A549 (cell line): Measurements from ENCODE around the gene ZNF564.

Source experiments
- CTCF ChIP-seq: fragments of >200 bp; sonication (Bioruptor Twin); formaldehyde crosslinking; IDR thresholded peaks from 3 replicates; pipeline ENCODE4 v1.5.1; 2016
- ELK1 ChIP-seq: fragments of 150-350 bp; IDR thresholded peaks from 2 replicates; pipeline ENCODE4 v1.6.1; 2014; ENCODE audit warnings: low read depth, mild to moderate bottlenecking, low read length
- JUN ChIP-seq, 2 experiments: fragments of >200 bp; sonication (Bioruptor Twin); formaldehyde crosslinking; IDR thresholded peaks; 2 replicates in 1 of 2; 3 replicates in 1 of 2; pipeline ENCODE4 v1.6.1; 2016 to 2017
- JUNB ChIP-seq: fragments of >200 bp; sonication (Bioruptor Twin); formaldehyde crosslinking; IDR thresholded peaks from 2 replicates; pipeline ENCODE4 v1.6.1; 2016
- KDM5A ChIP-seq: fragments of 200-600 bp; sonication (generic); IDR thresholded peaks from 2 replicates; pipeline ENCODE4 v1.6.1; 2016; ENCODE audit warnings: antibody characterized with exemption, mild to moderate bottlenecking
- MAFK ChIP-seq: fragments of 450-650 bp; IDR thresholded peaks from 2 replicates; pipeline ENCODE4 v1.6.1; 2014; ENCODE audit not compliant: partially characterized antibody
- MYC ChIP-seq: IDR thresholded peaks from 2 replicates; pipeline ENCODE4 v1.6.1; 2012; ENCODE audit warnings: mild to moderate bottlenecking, inconsistent platforms, low read length, improper control_type of control experiment, borderline replicate concordance
- NFE2L2 ChIP-seq: fragments of 150-350 bp; conservative IDR thresholded peaks from 2 replicates; pipeline ENCODE4 v1.6.1; 2014; ENCODE audit warnings: low read length
- PBX3 ChIP-seq: IDR thresholded peaks from 2 replicates; pipeline ENCODE4 v1.6.1; 2012
- POLR2A ChIP-seq: IDR thresholded peaks from 2 replicates; pipeline ENCODE4 v1.6.1; 2012; ENCODE audit warnings: mild to moderate bottlenecking, low read length
- TF ChIP-seq, protein P1 (sequence below): IDR thresholded peaks from 2 replicates; pipeline ENCODE4 v1.6.1; 2012
- TF ChIP-seq, protein P2 (sequence below): fragments of 200-600 bp; sonication (generic); IDR thresholded peaks from 2 replicates; pipeline ENCODE4 v1.6.1; 2016; ENCODE audit warnings: antibody characterized with exemption, mild to moderate bottlenecking, moderate library complexity

DNA sequence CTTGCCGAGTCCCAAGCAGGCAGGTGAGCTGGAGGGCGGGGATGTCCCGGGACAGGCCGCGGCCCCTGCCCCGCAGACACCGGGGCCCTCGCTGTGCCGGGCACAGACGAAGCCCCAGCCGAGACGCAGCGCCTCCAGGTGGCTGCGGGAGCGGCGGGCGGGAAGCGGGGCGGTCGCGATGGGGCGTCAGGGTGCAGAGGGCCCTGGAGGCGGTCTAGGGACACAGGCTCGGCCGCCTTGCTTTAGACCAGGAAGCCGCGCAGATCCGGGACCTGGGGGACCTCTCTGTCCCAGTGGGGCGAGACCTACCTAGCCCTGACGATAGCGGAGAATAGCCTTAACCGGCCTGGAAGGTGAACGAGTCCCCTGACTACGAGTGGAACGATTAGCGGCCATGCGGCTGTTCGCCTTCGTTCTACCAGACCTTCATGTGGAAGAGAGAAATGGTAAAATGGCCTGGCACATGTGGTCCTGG, 4.2 kb upstream of the ZNF564 start:
- TF ChIP-seq CTCF (no peak), JUN (IDR thresholded peaks at IDR 0.05) (no peak), PBX3 (no peak), JUNB (no peak), NFE2L2 (no peak), MAFK (no peak), POLR2A (no peak), KDM5A (no peak), ELK1 (no peak), MYC (no peak)
- TF ChIP-seq, protein P1, sequence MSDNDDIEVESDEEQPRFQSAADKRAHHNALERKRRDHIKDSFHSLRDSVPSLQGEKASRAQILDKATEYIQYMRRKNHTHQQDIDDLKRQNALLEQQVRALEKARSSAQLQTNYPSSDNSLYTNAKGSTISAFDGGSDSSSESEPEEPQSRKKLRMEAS: no peak
- TF ChIP-seq, protein P2, sequence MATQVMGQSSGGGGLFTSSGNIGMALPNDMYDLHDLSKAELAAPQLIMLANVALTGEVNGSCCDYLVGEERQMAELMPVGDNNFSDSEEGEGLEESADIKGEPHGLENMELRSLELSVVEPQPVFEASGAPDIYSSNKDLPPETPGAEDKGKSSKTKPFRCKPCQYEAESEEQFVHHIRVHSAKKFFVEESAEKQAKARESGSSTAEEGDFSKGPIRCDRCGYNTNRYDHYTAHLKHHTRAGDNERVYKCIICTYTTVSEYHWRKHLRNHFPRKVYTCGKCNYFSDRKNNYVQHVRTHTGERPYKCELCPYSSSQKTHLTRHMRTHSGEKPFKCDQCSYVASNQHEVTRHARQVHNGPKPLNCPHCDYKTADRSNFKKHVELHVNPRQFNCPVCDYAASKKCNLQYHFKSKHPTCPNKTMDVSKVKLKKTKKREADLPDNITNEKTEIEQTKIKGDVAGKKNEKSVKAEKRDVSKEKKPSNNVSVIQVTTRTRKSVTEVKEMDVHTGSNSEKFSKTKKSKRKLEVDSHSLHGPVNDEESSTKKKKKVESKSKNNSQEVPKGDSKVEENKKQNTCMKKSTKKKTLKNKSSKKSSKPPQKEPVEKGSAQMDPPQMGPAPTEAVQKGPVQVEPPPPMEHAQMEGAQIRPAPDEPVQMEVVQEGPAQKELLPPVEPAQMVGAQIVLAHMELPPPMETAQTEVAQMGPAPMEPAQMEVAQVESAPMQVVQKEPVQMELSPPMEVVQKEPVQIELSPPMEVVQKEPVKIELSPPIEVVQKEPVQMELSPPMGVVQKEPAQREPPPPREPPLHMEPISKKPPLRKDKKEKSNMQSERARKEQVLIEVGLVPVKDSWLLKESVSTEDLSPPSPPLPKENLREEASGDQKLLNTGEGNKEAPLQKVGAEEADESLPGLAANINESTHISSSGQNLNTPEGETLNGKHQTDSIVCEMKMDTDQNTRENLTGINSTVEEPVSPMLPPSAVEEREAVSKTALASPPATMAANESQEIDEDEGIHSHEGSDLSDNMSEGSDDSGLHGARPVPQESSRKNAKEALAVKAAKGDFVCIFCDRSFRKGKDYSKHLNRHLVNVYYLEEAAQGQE: no peak
